Endodermal cell (in vitro differentiated cells): ENCODE results near the gene MIGA2. TPM values are rescaled to one million over a fixed set of nuclear protein-coding genes. Genes with fewer than 3 reads are reported as not detected.

Experiments used
- DNase-seq: peaks from one replicate; pipeline ENCODE4 v3.0.0-alpha.2; 2017
- H3K27ac ChIP-seq: 2 replicates; pipeline ENCODE4 v1.5.1; 2013; ENCODE audit warnings: mild to moderate bottlenecking, low read depth, low read length, moderate library complexity
- H3K27me3 ChIP-seq: 2 replicates; pipeline ENCODE4 v1.6.1; 2013; ENCODE audit warnings: mild to moderate bottlenecking, low read length, moderate library complexity; ENCODE audit not compliant: insufficient read depth, control insufficient read depth, poor library complexity, severe bottlenecking
- H3K36me3 ChIP-seq: 2 replicates; pipeline ENCODE4 v1.7.0; 2013; ENCODE audit warnings: mild to moderate bottlenecking, low read length, moderate library complexity; ENCODE audit not compliant: control insufficient read depth, insufficient read depth
- H3K4me1 ChIP-seq: one replicate; pipeline ENCODE4 v1.7.0; 2013; ENCODE audit warnings: low read length; ENCODE audit not compliant: control insufficient read depth, insufficient read depth
- H3K4me3 ChIP-seq: 2 replicates; pipeline ENCODE4 v1.5.1; 2013; ENCODE audit warnings: mild to moderate bottlenecking, low read length, moderate library complexity
- H3K9ac ChIP-seq: 2 replicates; pipeline ENCODE4 v1.6.1; 2013; ENCODE audit warnings: mild to moderate bottlenecking, low read length, moderate library complexity; ENCODE audit not compliant: poor library complexity, severe bottlenecking; ENCODE audit errors: extremely low read depth
- H3K9me3 ChIP-seq: 2 replicates; pipeline ENCODE4 v1.6.1; 2013; ENCODE audit warnings: mild to moderate bottlenecking, low read length, moderate library complexity; ENCODE audit not compliant: control insufficient read depth
- H3K27ac Mint-ChIP-seq: 2 replicates; pipeline ENCODE4 v1.8.0; 2020; ENCODE audit warnings: mixed read lengths
- H3K27me3 Mint-ChIP-seq: 2 replicates; pipeline ENCODE4 v1.8.0; 2021; ENCODE audit warnings: mild to moderate bottlenecking, mixed read lengths; ENCODE audit not compliant: insufficient read depth
- H3K36me3 Mint-ChIP-seq: 2 replicates; pipeline ENCODE4 v1.8.0; 2020; ENCODE audit warnings: low read depth, mixed read lengths
- H3K4me1 Mint-ChIP-seq: 2 replicates; pipeline ENCODE4 v1.8.0; 2020; ENCODE audit warnings: mixed read lengths
- H3K4me3 Mint-ChIP-seq: 2 replicates; pipeline ENCODE4 v1.8.0; 2020; ENCODE audit warnings: mild to moderate bottlenecking, moderate library complexity, mixed read lengths
- H3K9me3 Mint-ChIP-seq: 2 replicates; pipeline ENCODE4 v1.8.0; 2020; ENCODE audit warnings: mild to moderate bottlenecking, mixed read lengths
- CTCF ChIP-seq: fragments of 200-600 bp; sonication (generic); conservative IDR thresholded peaks from 2 replicates; pipeline ENCODE4 v1.5.0; 2021; ENCODE audit warnings: antibody characterized with exemption, mild to moderate bottlenecking
- WGBS, 2 experiments: methylation state at CpG; one replicate each; pipeline versions ENCODE4 v1.1.5 to v1.1.7; 2013; ENCODE audit warnings: missing lambda C conversion rate in 2 of 2, mixed read lengths in 1 of 2; ENCODE audit not compliant: insufficient coverage in 1 of 2, insufficient read length in 1 of 2; 5-methylcytosine and 5-hydroxymethylcytosine counted together
- total RNA-seq, 2 donors: library from RNA; stranded (reverse); fragmentation: NEBNext Ultra II Directional in 1 of 2; extraction: Animal tissue kit (Norgen Biotek cat#: 25700) in 1 of 2; gene quantifications; 2 replicates in 1 of 2; 3 replicates in 1 of 2; pipeline ENCODE4 v1.2.1, GENCODE V29; 2021

MIGA2 gene
- total RNA-seq, 2 donors from 2014 or later: 41.4 to 41.5 TPM

GRCh38 chr9:129040113-129040643 is 3.8 kb downstream of the MIGA2 start:
- Mint-ChIP-seq H3K27me3 (no peaks in the 10 kb centered on the region), H3K4me1 (peaks cover 18% of the 10 kb centered on the region), H3K4me3 (no peak overlapping the region), H3K27ac (peak overlapping the region; percentile 4), H3K9me3 (no peaks in the 10 kb centered on the region), H3K36me3 (peaks cover 23% of the 10 kb centered on the region)
- Histone ChIP-seq H3K4me1 (peaks cover 7% of the 10 kb centered on the region), H3K9me3 (no peaks in the 10 kb centered on the region), H3K36me3 (peaks cover 20% of the 10 kb centered on the region), H3K27me3 (no peaks in the 10 kb centered on the region), H3K27ac (no peak overlapping the region), H3K4me3 (no peak overlapping the region), H3K9ac (no peak overlapping the region)
- WGBS, 2 experiments: 91 to 98% methylated on average over 9 to 12 of the region's 12 CpGs
- no peak for TF ChIP-seq CTCF
- no peak for DNase-seq

- no peak overlapping the region for H3K27ac ChIP-seq
- Mint-ChIP-seq H3K27ac (no peak overlapping the region), H3K9me3 (no peaks in the 10 kb centered on the region), H3K36me3 (peaks cover 26% of the 10 kb centered on the region), H3K4me3 (no peak overlapping the region), H3K27me3 (no peaks in the 10 kb centered on the region), H3K4me1 (peaks cover 11% of the 10 kb centered on the region)
- no peak for DNase-seq
- peaks cover 26% of the 10 kb centered on the region for H3K36me3 ChIP-seq
- no peak for TF ChIP-seq CTCF
- H3K4me3 ChIP-seq: no peak overlapping the region
- H3K27me3 ChIP-seq: no peaks in the 10 kb centered on the region
- 92 to 94% methylated on average over 8 to 16 of the region's 16 CpGs for WGBS, 2 experiments
- no peak overlapping the region for H3K9ac ChIP-seq
- no peaks in the 10 kb centered on the region for H3K9me3 ChIP-seq
- peaks cover 7% of the 10 kb centered on the region for H3K4me1 ChIP-seq
These were observed 5.6 kb downstream of the MIGA2 start for GRCh38 chr9:129042016-129042415.

GRCh38 chr9:129052592-129052991 is 16.2 kb downstream of the MIGA2 start:
- Mint-ChIP-seq H3K27ac (no peak overlapping the region), H3K4me1 (no peaks in the 10 kb centered on the region)
- no peak for DNase-seq

More at GRCh38 chr9:129052592-129052991, 16.2 kb downstream of the MIGA2 start:
- Mint-ChIP-seq H3K27me3 (no peaks in the 10 kb centered on the region), H3K36me3 (peaks cover 24% of the 10 kb centered on the region), H3K4me3 (no peak overlapping the region), H3K9me3 (no peaks in the 10 kb centered on the region)
- Histone ChIP-seq H3K9me3 (no peaks in the 10 kb centered on the region), H3K4me3 (no peak overlapping the region), H3K9ac (no peak overlapping the region), H3K27ac (no peak overlapping the region), H3K4me1 (no peaks in the 10 kb centered on the region), H3K27me3 (no peaks in the 10 kb centered on the region), H3K36me3 (peaks cover 13% of the 10 kb centered on the region)
- TF ChIP-seq CTCF: no peak
- 96 to 100% methylated on average over 5 to 8 of the region's 8 CpGs for WGBS, 2 experiments
